OCI-LY3 (cell line): Measurements from ENCODE around the gene NEB.

ENCODE experiments used
- H2AFZ ChIP-seq: fragments of 200-600, 300-600 bp; shearing (Covaris generic); 2 replicates; pipeline ENCODE4 v1.6.0; 2014; ENCODE audit warnings: antibody characterized with exemption, low read depth, low read length
- H3K27ac ChIP-seq: fragments of 200-600, 300-600 bp; sonication (generic); 2 replicates; pipeline ENCODE4 v1.5.1; 2014; ENCODE audit warnings: mild to moderate bottlenecking, low read length, moderate library complexity, mixed read lengths
- H3K27me3 ChIP-seq: fragments of 200-600, 300-600 bp; sonication (generic); 2 replicates; pipeline ENCODE4 v1.6.1; 2014; ENCODE audit warnings: low read depth, low read length, mixed read lengths
- H3K36me3 ChIP-seq: fragments of 200-600, 300-600 bp; sonication (generic); replicated peaks from 2 replicates; pipeline ENCODE3; 2014; ENCODE audit warnings: low read depth, low read length, mixed read lengths
- H3K4me1 ChIP-seq: fragments of 300-600, 200-600 bp; sonication (generic); 2 replicates; pipeline ENCODE4 v1.6.1; 2014; ENCODE audit warnings: low read length, mixed read lengths
- H3K4me2 ChIP-seq: fragments of 200-600, 300-600 bp; sonication (generic); 2 replicates; pipeline ENCODE4 v1.6.1; 2014; ENCODE audit warnings: low read length, mixed read lengths
- H3K4me3 ChIP-seq: fragments of 300-600, 200-600 bp; sonication (generic); 2 replicates; pipeline ENCODE4 v1.5.1; 2014; ENCODE audit warnings: antibody characterized with exemption, mild to moderate bottlenecking, low read length, moderate library complexity
- H3K79me2 ChIP-seq: fragments of 300-600, 200-600 bp; shearing (Covaris generic); 2 replicates; pipeline ENCODE4 v1.6.1; 2014; ENCODE audit warnings: mild to moderate bottlenecking, low read length, mixed read lengths
- H3K9ac ChIP-seq: fragments of 300-600, 200-600 bp; shearing (Covaris generic); 2 replicates; pipeline ENCODE4 v1.6.0; 2014; ENCODE audit warnings: mild to moderate bottlenecking, low read length, moderate library complexity
- H3K9me3 ChIP-seq: fragments of 200-600, 300-600 bp; shearing (Covaris generic); 2 replicates; pipeline ENCODE4 v1.6.1; 2014; ENCODE audit warnings: low read length, mixed read lengths; ENCODE audit not compliant: insufficient read depth
- H4K20me1 ChIP-seq: fragments of 200-600, 300-600 bp; sonication (generic); 2 replicates; pipeline ENCODE4 v1.6.1; 2016; ENCODE audit warnings: low read length, mixed read lengths; ENCODE audit not compliant: insufficient read depth
- EZH2phosphoT487 ChIP-seq: fragments of 200-600 bp; shearing (Covaris generic); IDR thresholded peaks from 2 replicates; pipeline ENCODE4 v1.6.1; 2018; ENCODE audit warnings: antibody characterized with exemption, mixed run types, low read depth
- TF ChIP-seq, protein P1 (sequence below): fragments of 200-600, 300-600 bp; sonication (generic); IDR thresholded peaks from 2 replicates; pipeline ENCODE4 v1.5.1; 2014; ENCODE audit warnings: antibody characterized with exemption, low read length, low read depth

NEB gene

DNA sequence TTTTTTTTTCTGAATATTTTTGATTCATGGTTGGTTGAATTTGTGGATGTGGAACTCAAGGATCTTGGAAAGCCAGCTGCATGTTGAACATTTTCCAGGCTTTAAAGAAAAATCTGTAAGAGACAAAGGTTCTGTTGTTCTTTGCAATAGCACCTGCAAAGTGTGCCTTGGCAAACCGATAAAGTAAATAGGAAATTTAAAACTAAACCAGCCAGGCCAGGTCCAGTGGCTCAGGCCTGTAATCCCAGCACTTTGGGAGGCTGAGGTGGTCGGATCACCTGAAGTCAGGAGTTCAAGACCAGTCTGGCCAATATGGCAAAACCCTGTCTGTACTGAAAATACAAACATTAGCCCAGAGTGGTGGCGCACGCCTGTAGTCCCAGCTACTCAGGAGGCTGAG is 250.2 kb downstream of the NEB start:
- Histone ChIP-seq H3K4me1 (no peaks in the 10 kb centered on the region; the same call in 1 of the 2 replicates), H3K4me3 (no peak overlapping the region), H3K4me2 (no peak overlapping the region), H3K9ac (no peak overlapping the region), H2AFZ (no peak overlapping the region), H3K36me3 (peaks cover 37% of the 10 kb centered on the region), H3K27ac (no peak overlapping the region), H3K9me3 (no peaks in the 10 kb centered on the region), H3K27me3 (no peaks in the 10 kb centered on the region), H3K79me2 (no peaks in the 10 kb centered on the region), H4K20me1 (no peaks in the 10 kb centered on the region)
- TF ChIP-seq, protein P1, sequence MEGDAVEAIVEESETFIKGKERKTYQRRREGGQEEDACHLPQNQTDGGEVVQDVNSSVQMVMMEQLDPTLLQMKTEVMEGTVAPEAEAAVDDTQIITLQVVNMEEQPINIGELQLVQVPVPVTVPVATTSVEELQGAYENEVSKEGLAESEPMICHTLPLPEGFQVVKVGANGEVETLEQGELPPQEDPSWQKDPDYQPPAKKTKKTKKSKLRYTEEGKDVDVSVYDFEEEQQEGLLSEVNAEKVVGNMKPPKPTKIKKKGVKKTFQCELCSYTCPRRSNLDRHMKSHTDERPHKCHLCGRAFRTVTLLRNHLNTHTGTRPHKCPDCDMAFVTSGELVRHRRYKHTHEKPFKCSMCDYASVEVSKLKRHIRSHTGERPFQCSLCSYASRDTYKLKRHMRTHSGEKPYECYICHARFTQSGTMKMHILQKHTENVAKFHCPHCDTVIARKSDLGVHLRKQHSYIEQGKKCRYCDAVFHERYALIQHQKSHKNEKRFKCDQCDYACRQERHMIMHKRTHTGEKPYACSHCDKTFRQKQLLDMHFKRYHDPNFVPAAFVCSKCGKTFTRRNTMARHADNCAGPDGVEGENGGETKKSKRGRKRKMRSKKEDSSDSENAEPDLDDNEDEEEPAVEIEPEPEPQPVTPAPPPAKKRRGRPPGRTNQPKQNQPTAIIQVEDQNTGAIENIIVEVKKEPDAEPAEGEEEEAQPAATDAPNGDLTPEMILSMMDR: no peak
- TF ChIP-seq EZH2phosphoT487: no peak

DNA sequence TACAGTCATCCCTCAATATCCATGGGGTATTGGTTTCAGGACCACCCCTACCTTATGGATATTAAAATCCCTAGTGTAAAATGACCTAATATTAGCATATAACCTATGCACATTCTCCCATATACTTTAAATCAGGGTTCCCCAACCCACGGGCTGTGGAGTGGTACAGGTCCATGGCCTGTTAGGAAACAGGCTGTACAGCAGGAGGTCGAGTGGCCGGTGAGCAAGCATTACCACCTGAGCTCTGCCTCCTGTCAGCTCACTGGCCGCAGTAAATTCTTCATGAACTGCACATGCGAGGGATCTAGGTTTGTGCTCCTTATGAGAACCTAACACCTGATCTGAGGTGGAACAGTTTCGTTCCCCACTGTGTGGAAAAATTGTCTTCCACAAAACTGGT is 250.7 kb downstream of the NEB start:
- no peak overlapping the region for H2AFZ ChIP-seq
- H3K9ac ChIP-seq: no peak overlapping the region
- H3K4me1 ChIP-seq: no peaks in the 10 kb centered on the region; the same call in 1 of the 2 replicates
- no peaks in the 10 kb centered on the region for H4K20me1 ChIP-seq
- no peaks in the 10 kb centered on the region for H3K27me3 ChIP-seq
- H3K4me2 ChIP-seq: no peak overlapping the region
- H3K4me3 ChIP-seq: no peak overlapping the region
- TF ChIP-seq EZH2phosphoT487: no peak
- TF ChIP-seq, protein P1: no peak
- H3K27ac ChIP-seq: no peak overlapping the region
- peaks cover 41% of the 10 kb centered on the region for H3K36me3 ChIP-seq
- peaks cover 5% of the 10 kb centered on the region for H3K79me2 ChIP-seq
- no peaks in the 10 kb centered on the region for H3K9me3 ChIP-seq

DNA sequence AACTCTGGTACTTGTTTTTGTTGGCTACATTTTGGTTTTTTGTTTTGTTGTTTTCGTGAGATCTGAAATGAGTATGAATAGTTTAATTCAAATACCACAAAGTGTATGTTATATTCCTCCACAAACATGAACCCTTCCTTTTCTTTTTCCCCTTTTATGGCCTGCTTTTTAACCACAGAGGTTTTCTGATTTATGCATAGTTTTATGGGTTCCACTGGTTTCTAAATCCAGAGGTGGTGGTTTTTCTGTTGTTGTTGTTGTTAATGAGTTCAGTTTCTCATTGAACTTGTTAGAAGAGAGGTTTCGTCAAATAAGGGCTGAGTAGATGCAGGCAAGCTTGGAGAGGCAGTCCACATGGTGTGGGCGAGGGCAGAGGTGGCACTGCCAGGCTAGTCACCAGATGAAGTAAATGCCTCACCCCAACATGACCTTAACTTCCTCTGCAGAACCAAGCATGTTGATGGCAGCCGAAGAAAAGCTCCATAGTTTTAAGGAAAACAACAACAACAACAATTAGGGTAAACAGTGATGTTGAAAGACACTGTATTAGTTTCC is 252.0 kb downstream of the NEB start:
- TF ChIP-seq, protein P1: no peak
- no peak for TF ChIP-seq EZH2phosphoT487
- H3K27ac ChIP-seq: no peak overlapping the region
- H3K36me3 ChIP-seq: peaks cover 47% of the 10 kb centered on the region
- H4K20me1 ChIP-seq: no peaks in the 10 kb centered on the region
- no peaks in the 10 kb centered on the region for H3K9me3 ChIP-seq
- H3K4me3 ChIP-seq: no peak overlapping the region
- no peak overlapping the region for H3K4me2 ChIP-seq
- no peak overlapping the region for H3K9ac ChIP-seq
- peaks cover 13% of the 10 kb centered on the region for H3K79me2 ChIP-seq
- no peaks in the 10 kb centered on the region; the same call in 1 of the 2 replicates for H3K4me1 ChIP-seq
- no peaks in the 10 kb centered on the region for H3K27me3 ChIP-seq
- no peak overlapping the region for H2AFZ ChIP-seq

DNA sequence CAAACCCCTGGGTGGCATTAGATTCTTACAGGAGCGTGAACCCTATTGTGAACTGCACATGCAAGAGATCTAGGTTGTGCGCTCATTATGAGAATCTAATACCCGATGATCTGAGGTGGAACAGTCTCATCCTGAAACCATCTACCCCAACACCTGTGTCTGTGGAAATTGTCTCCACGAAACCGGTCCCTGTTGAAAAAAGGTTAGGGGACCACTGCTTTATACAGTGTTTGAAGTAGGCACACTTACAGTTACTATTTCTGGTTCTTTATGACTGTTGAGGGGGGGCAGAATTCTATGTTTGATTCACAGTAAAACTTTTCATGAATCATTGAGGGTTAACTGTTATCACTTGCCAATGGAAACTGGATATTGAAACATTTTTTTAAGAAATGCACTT is 252.5 kb downstream of the NEB start:
- Histone ChIP-seq H3K9me3 (no peaks in the 10 kb centered on the region), H3K79me2 (peaks cover 17% of the 10 kb centered on the region), H4K20me1 (no peaks in the 10 kb centered on the region; the same call in 1 of the 2 replicates), H3K27ac (no peak overlapping the region), H3K4me2 (no peak overlapping the region), H3K9ac (no peak overlapping the region), H3K36me3 (peaks cover 48% of the 10 kb centered on the region), H3K4me1 (peaks cover under 1% of the 10 kb centered on the region), H3K4me3 (no peak overlapping the region), H2AFZ (no peak overlapping the region), H3K27me3 (no peaks in the 10 kb centered on the region)
- no peak for TF ChIP-seq EZH2phosphoT487
- TF ChIP-seq, protein P1: no peak
